Measurements from ENCODE around the gene PTPN23. TPM values are rescaled to one million over a fixed set of nuclear protein-coding genes. Genes with fewer than 3 reads are reported as not detected.

PTPN23 gene
- total RNA-seq, 2 donors from 2014 or later: 44.2 to 54.1 TPM

GRCh38 chr3:47409688-47410416 is 29.0 kb downstream of the PTPN23 start:
- TF ChIP-seq CTCF (conservative IDR thresholded peaks at IDR 0.05): no peak
- no peaks in the 10 kb centered on the region for H3K9me3 Mint-ChIP-seq
- no peaks in the 10 kb centered on the region for H3K4me1 Mint-ChIP-seq
- no peak overlapping the region for H3K4me3 Mint-ChIP-seq
- WGBS, 2 experiments (ENCODE audit: insufficient coverage in 1 of 2, insufficient read length in 1 of 2): 91 to 92% methylated on average over 19 to 26 of the region's 26 CpGs
- no peaks in the 10 kb centered on the region for H3K27me3 Mint-ChIP-seq (ENCODE audit: insufficient read depth)
- H3K4me3 ChIP-seq (ENCODE audit: low read length): no peak overlapping the region
- no peak overlapping the region for H3K27ac Mint-ChIP-seq
- H3K9me3 ChIP-seq (ENCODE audit: control insufficient read depth, low read length): no peaks in the 10 kb centered on the region
- no peak overlapping the region for H3K9ac ChIP-seq (ENCODE audit: extremely low read depth, low read length, poor library complexity, severe bottlenecking)
- peaks cover 1% of the 10 kb centered on the region for H3K4me1 ChIP-seq (ENCODE audit: control insufficient read depth, insufficient read depth, low read length)
- H3K27ac ChIP-seq (ENCODE audit: low read depth, low read length): no peak overlapping the region
- no peak for DNase-seq
- peaks cover 35% of the 10 kb centered on the region for H3K36me3 Mint-ChIP-seq (ENCODE audit: low read depth)
- H3K36me3 ChIP-seq (ENCODE audit: control insufficient read depth, insufficient read depth, low read length): peaks cover 53% of the 10 kb centered on the region
- no peaks in the 10 kb centered on the region for H3K27me3 ChIP-seq (ENCODE audit: control insufficient read depth, insufficient read depth, low read length, poor library complexity, severe bottlenecking)

GRCh38 chr3:47410417-47410720 is 29.5 kb downstream of the PTPN23 start:
- Histone ChIP-seq H3K4me3 (ENCODE audit: low read length) (no peak overlapping the region), H3K27ac (ENCODE audit: low read depth, low read length) (no peak overlapping the region), H3K9me3 (ENCODE audit: control insufficient read depth, low read length) (no peaks in the 10 kb centered on the region), H3K27me3 (ENCODE audit: control insufficient read depth, insufficient read depth, low read length, poor library complexity, severe bottlenecking) (no peaks in the 10 kb centered on the region), H3K36me3 (ENCODE audit: control insufficient read depth, insufficient read depth, low read length) (peaks cover 53% of the 10 kb centered on the region), H3K9ac (ENCODE audit: extremely low read depth, low read length, poor library complexity, severe bottlenecking) (no peak overlapping the region), H3K4me1 (ENCODE audit: control insufficient read depth, insufficient read depth, low read length) (no peaks in the 10 kb centered on the region)
- Mint-ChIP-seq H3K9me3 (no peaks in the 10 kb centered on the region), H3K27ac (no peak overlapping the region), H3K4me1 (no peaks in the 10 kb centered on the region), H3K27me3 (ENCODE audit: insufficient read depth) (no peaks in the 10 kb centered on the region), H3K4me3 (no peak overlapping the region), H3K36me3 (ENCODE audit: low read depth) (peaks cover 40% of the 10 kb centered on the region)
- TF ChIP-seq CTCF (conservative IDR thresholded peaks at IDR 0.05): no peak
- no peak for DNase-seq
- 56 to 78% methylated on average over 4 to 9 of the region's 10 CpGs for WGBS, 2 experiments (ENCODE audit: insufficient coverage in 1 of 2, insufficient read length in 1 of 2)

DNA sequence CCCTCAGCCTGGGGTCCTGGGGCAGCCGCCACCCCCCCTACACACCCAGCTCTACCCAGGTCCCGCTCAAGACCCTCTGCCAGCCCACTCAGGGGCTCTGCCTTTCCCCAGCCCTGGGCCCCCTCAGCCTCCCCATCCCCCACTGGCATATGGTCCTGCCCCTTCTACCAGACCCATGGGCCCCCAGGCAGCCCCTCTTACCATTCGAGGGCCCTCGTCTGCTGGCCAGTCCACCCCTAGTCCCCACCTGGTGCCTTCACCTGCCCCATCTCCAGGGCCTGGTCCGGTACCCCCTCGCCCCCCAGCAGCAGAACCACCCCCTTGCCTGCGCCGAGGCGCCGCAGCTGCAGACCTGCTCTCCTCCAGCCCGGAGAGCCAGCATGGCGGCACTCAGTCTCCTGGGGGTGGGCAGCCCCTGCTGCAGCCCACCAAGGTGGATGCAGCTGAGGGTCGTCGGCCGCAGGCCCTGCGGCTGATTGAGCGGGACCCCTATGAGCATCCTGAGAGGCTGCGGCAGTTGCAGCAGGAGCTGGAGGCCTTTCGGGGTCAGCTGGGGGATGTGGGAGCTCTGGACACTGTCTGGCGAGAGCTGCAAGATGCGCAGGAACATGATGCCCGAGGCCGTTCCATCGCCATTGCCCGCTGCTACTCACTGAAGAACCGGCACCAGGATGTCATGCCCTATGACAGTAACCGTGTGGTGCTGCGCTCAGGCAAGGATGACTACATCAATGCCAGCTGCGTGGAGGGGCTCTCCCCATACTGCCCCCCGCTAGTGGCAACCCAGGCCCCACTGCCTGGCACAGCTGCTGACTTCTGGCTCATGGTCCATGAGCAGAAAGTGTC is 30.2 kb downstream of the PTPN23 start:
- no peaks in the 10 kb centered on the region for H3K9me3 ChIP-seq (ENCODE audit: control insufficient read depth, low read length)
- no peak for TF ChIP-seq CTCF (conservative IDR thresholded peaks at IDR 0.05)
- H3K27ac Mint-ChIP-seq: no peak overlapping the region
- peaks cover 52% of the 10 kb centered on the region for H3K36me3 ChIP-seq (ENCODE audit: control insufficient read depth, insufficient read depth, low read length)
- H3K4me3 ChIP-seq (ENCODE audit: low read length): no peak overlapping the region
- H3K9me3 Mint-ChIP-seq: no peaks in the 10 kb centered on the region
- H3K4me1 ChIP-seq (ENCODE audit: control insufficient read depth, insufficient read depth, low read length): no peaks in the 10 kb centered on the region
- peaks cover 47% of the 10 kb centered on the region for H3K36me3 Mint-ChIP-seq (ENCODE audit: low read depth)
- no peak for DNase-seq
- no peaks in the 10 kb centered on the region for H3K27me3 ChIP-seq (ENCODE audit: control insufficient read depth, insufficient read depth, low read length, poor library complexity, severe bottlenecking)
- H3K4me3 Mint-ChIP-seq: no peak overlapping the region
- H3K9ac ChIP-seq (ENCODE audit: extremely low read depth, low read length, poor library complexity, severe bottlenecking): no peak overlapping the region
- 95 to 96% methylated on average over 24 to 30 of the region's 30 CpGs for WGBS, 2 experiments (ENCODE audit: insufficient coverage in 1 of 2, insufficient read length in 1 of 2)
- H3K27me3 Mint-ChIP-seq (ENCODE audit: insufficient read depth): no peaks in the 10 kb centered on the region
- no peak overlapping the region for H3K27ac ChIP-seq (ENCODE audit: low read depth, low read length)
- no peaks in the 10 kb centered on the region for H3K4me1 Mint-ChIP-seq

All from endodermal cell (in vitro differentiated cells).